PC-3 (cell line): ENCODE data around the gene AKAP13.

Source experiments
- CTCF ChIP-seq: fragments of 300-600 bp; sonication (generic); conservative IDR thresholded peaks from 2 replicates; pipeline ENCODE4 v1.5.1; 2017; ENCODE audit warnings: antibody characterized with exemption, low read depth, mild to moderate bottlenecking, low read length
- EZH2 ChIP-seq: fragments of 300-600 bp; sonication (generic); IDR thresholded peaks from one replicate; pipeline ENCODE4 v1.6.1; 2017; ENCODE audit warnings: antibody characterized with exemption, mild to moderate bottlenecking, low read length; ENCODE audit not compliant: unreplicated experiment
- EZH2phosphoT487 ChIP-seq: fragments of 300-600 bp; sonication (generic); IDR thresholded peaks from 2 replicates; pipeline ENCODE4 v1.6.1; 2018; ENCODE audit warnings: mild to moderate bottlenecking, antibody characterized with exemption, low read length, borderline replicate concordance

- TF ChIP-seq CTCF (no peak), EZH2 (no peak), EZH2phosphoT487 (no peak)
Measured at GRCh38 chr15:85746641-85747040, 366.2 kb downstream of the AKAP13 start.
